ENCODE data around the gene SLC24A3.

The SLC24A3 gene

GRCh38 chr20:19598117-19598850, 385.8 kb downstream of the SLC24A3 start:
- DNase-seq (ENCODE audit: low spot score), result no peak

GRCh38 chr20:19599200-19599599, 386.8 kb downstream of the SLC24A3 start:
- DNase-seq (ENCODE audit: low spot score), result no peak

- no peak for DNase-seq (ENCODE audit: low spot score)
Observed at GRCh38 chr20:19600042-19600441, 387.6 kb downstream of the SLC24A3 start.

- no peak for DNase-seq (ENCODE audit: low spot score)
Observed at GRCh38 chr20:19601126-19601810, 388.8 kb downstream of the SLC24A3 start.

- DNase-seq (ENCODE audit: low spot score), result no peak
Observed at GRCh38 chr20:19602675-19603375, 390.4 kb downstream of the SLC24A3 start.

- no peak for DNase-seq (ENCODE audit: low spot score)
Observed at GRCh38 chr20:19603376-19603750, 390.9 kb downstream of the SLC24A3 start.

- no peak for DNase-seq (ENCODE audit: low spot score)
Observed at GRCh38 chr20:19605786-19606485, 393.5 kb downstream of the SLC24A3 start.

- DNase-seq (ENCODE audit: low spot score), result no peak
Observed at GRCh38 chr20:19609642-19610223, 397.3 kb downstream of the SLC24A3 start.

- DNase-seq (ENCODE audit: low spot score), result no peak
Observed at GRCh38 chr20:19615629-19616028, 403.2 kb downstream of the SLC24A3 start.

GRCh38 chr20:19616081-19616480, 403.6 kb downstream of the SLC24A3 start:
- DNase-seq (ENCODE audit: low spot score), result no peak

GRCh38 chr20:19616620-19617019, 404.2 kb downstream of the SLC24A3 start:
- no peak for DNase-seq (ENCODE audit: low spot score)

GRCh38 chr20:19617256-19617655, 404.8 kb downstream of the SLC24A3 start:
- DNase-seq (ENCODE audit: low spot score), result no peak

GRCh38 chr20:19618711-19619110, 406.3 kb downstream of the SLC24A3 start:
- DNase-seq (ENCODE audit: low spot score), result no peak

- DNase-seq (ENCODE audit: low spot score), result no peak
Observed at GRCh38 chr20:19619904-19620430, 407.5 kb downstream of the SLC24A3 start.

GRCh38 chr20:19620446-19620845, 408.0 kb downstream of the SLC24A3 start:
- no peak for DNase-seq (ENCODE audit: low spot score)

- DNase-seq (ENCODE audit: low spot score), result no peak
Observed at GRCh38 chr20:19621072-19621471, 408.6 kb downstream of the SLC24A3 start.

- no peak for DNase-seq (ENCODE audit: low spot score)
Observed at GRCh38 chr20:19624221-19624965, 412.0 kb downstream of the SLC24A3 start.

GRCh38 chr20:19625426-19625825, 413.0 kb downstream of the SLC24A3 start:
- DNase-seq (ENCODE audit: low spot score), result no peak

- DNase-seq (ENCODE audit: low spot score), result no peak
Observed at GRCh38 chr20:19626896-19627295, 414.5 kb downstream of the SLC24A3 start.

GRCh38 chr20:19628570-19629134, 416.2 kb downstream of the SLC24A3 start:
- DNase-seq (ENCODE audit: low spot score), result peak; percentile 76

- no peak for DNase-seq (ENCODE audit: low spot score)
Observed at GRCh38 chr20:19631410-19631809, 419.0 kb downstream of the SLC24A3 start.
